Activated T-cell treated with anti-CD3 and anti-CD28 coated beads, Interleukin-2, amount 50 U/mL, for 24 hours (primary cell): ENCODE results near the gene PSAPL1.

Experiments used
- DNase-seq: peaks from one replicate; pipeline ENCODE4 v3.0.0-alpha.2; 2020
- H3K27ac Mint-ChIP-seq: 2 replicates; pipeline ENCODE4 v1.8.0; 2020; ENCODE audit warnings: mild to moderate bottlenecking, mixed read lengths
- H3K27me3 Mint-ChIP-seq: 2 replicates; pipeline ENCODE4 v1.8.0; 2020; ENCODE audit warnings: mixed read lengths
- H3K36me3 Mint-ChIP-seq: 2 replicates; pipeline ENCODE4 v1.8.0; 2020; ENCODE audit warnings: low read depth, mixed read lengths
- H3K4me1 Mint-ChIP-seq: 2 replicates; pipeline ENCODE4 v1.8.0; 2020; ENCODE audit warnings: low read depth, mixed read lengths
- H3K4me3 Mint-ChIP-seq: 2 replicates; pipeline ENCODE4 v1.8.0; 2020; ENCODE audit warnings: mild to moderate bottlenecking, moderate library complexity, mixed read lengths
- H3K9me3 Mint-ChIP-seq: 2 replicates; pipeline ENCODE4 v1.8.0; 2020; ENCODE audit warnings: mixed read lengths

The PSAPL1 gene

DNA sequence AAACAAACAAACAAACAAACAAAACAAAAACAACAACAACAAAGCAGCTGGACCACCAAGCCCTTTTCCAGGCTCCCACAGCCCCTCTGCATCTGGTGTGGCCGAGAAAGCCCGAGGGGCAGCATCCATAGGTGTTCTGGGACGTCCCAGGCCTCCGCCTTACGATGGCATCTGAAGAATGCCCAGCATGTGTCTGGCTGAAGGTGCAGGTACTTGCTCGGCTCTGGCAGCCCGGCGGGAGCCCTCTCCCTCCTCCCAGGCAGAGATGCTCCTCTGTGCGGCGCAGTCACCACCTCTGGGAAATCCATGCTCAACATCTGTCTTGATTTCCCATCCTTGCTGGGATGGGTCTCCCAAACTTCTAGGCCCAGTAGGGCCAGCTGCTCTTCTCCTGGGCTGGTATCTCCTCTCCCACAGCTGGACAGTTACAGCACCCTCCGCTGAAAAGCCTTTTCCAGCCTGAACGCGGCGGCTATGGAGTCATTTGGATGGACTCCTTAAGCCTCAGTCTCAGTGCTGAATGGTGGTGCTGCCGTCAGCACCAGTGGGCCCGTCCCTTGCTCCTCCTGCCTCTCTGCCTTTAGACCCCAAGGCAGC, 4.3 kb downstream of the PSAPL1 start:
- no peak for DNase-seq
- H3K4me1 Mint-ChIP-seq: no peaks in the 10 kb centered on the region
- no peaks in the 10 kb centered on the region for H3K9me3 Mint-ChIP-seq
- H3K36me3 Mint-ChIP-seq: no peaks in the 10 kb centered on the region
- H3K4me3 Mint-ChIP-seq: no peak overlapping the region
- no peak overlapping the region for H3K27ac Mint-ChIP-seq
- H3K27me3 Mint-ChIP-seq: peaks cover 2% of the 10 kb centered on the region

DNA sequence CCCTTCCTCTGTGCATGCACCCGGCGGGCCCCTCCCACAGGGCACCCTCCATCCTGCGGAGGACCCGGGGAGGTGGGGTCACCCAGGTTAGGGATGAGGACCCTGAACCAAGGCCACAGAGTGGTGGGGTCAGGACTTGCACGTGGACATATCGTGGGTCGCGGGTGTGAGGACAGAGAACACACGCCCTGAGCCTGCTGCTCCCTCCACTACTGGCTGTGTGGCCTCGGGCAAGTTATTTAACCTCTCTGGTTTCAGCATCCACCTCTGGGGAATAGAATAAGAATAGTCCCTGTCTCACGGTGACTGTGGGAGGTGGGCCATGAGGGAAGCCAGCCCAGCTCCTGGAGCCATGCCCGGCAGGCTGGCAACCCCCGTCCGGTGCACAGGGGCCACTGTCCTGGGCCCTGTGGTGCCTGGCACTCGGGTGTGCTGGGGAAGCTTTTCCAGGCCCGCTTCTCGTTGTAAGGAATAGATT, 5.1 kb downstream of the PSAPL1 start:
- H3K4me3 Mint-ChIP-seq: no peak overlapping the region
- H3K27me3 Mint-ChIP-seq: peaks cover 2% of the 10 kb centered on the region
- H3K9me3 Mint-ChIP-seq: no peaks in the 10 kb centered on the region
- no peak for DNase-seq
- H3K36me3 Mint-ChIP-seq: no peaks in the 10 kb centered on the region
- no peak overlapping the region for H3K27ac Mint-ChIP-seq
- no peaks in the 10 kb centered on the region for H3K4me1 Mint-ChIP-seq

DNA sequence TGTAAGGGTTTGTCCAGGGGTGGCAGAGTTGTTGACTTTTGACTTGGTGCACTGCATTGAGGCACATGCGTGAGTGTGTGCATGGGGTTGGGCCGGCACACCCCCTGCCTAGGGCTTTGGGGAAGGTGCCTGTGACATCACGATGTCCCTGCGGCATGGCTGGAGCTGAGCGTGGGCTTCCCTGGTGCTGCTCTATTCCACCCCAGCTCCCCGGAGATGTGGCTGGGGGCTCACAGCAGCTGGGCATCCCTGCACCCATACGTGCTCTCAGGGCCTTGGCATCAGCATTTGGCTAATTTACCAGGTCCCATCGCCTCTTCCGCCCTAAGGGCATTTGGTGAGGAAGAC, 5.7 kb downstream of the PSAPL1 start:
- no peak for DNase-seq
- no peaks in the 10 kb centered on the region for H3K36me3 Mint-ChIP-seq
- no peaks in the 10 kb centered on the region for H3K4me1 Mint-ChIP-seq
- H3K27ac Mint-ChIP-seq: no peak overlapping the region
- peaks cover 2% of the 10 kb centered on the region for H3K27me3 Mint-ChIP-seq
- no peaks in the 10 kb centered on the region for H3K9me3 Mint-ChIP-seq
- H3K4me3 Mint-ChIP-seq: no peak overlapping the region

DNA sequence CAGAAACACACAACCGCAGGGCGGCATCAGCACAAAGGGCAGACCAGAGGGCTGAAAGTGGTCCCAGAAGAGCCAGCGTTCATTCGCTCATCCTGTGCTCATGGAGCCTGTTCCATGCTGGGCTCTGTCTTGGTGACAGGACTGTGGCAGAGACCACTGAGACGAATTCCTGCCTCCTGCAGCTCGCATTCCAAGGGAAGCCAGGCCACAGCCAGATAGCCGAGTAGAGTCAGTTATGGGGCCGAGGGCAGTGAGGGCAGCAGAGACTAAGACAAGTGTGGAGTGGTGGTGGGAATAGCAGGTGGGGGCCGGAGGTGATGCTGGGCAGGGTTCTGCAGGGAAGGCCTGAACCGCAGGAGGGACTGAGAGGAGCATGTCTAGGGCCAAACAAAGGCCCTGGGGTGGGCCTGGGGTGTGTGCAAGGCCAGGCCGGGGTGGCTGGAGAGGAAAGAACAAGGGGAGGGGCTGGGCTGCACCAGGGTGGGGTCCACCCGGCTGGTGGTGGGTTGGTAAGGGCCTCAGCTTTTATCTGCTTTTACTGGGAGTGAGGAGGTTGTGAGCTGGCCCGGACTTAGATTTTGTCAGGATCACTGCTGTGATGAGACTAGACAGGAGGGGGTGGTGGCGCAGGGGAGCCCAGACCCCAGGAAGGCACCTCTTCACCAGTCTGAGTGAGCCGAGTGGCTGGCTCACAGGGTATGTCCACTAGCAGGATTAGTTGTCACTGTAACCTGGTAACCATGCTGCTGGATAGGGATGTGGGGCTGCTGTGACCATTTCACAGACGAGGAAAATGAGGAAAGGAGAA, 6.3 kb downstream of the PSAPL1 start:
- peaks cover 2% of the 10 kb centered on the region for H3K27me3 Mint-ChIP-seq
- H3K36me3 Mint-ChIP-seq: no peaks in the 10 kb centered on the region
- H3K27ac Mint-ChIP-seq: no peak overlapping the region
- no peaks in the 10 kb centered on the region for H3K4me1 Mint-ChIP-seq
- H3K4me3 Mint-ChIP-seq: no peak overlapping the region
- DNase-seq: peak; percentile 8
- no peaks in the 10 kb centered on the region for H3K9me3 Mint-ChIP-seq

DNA sequence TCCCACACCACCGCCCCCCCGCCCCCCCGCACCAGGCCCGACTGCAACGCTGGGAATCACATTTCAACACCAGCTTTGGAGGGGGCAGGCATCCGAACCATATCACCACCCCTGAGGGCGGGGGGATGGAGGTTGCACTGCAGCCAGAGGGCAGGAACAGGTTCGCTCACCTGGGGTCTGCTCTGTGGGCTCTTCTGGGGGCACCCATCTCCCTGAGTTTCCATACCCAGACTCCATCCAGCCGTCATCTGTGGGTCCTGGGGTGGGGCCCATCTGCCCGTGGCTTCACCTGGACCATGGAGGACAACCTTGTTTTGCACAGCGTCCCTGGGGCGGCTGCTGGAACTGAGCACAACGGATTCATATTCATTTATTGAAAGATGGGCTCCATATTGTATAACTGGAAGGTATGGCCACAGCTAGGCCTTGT, 6.9 kb downstream of the PSAPL1 start:
- H3K36me3 Mint-ChIP-seq: no peaks in the 10 kb centered on the region
- no peak for DNase-seq
- no peaks in the 10 kb centered on the region for H3K9me3 Mint-ChIP-seq
- H3K4me1 Mint-ChIP-seq: no peaks in the 10 kb centered on the region
- no peak overlapping the region for H3K27ac Mint-ChIP-seq
- H3K27me3 Mint-ChIP-seq: peaks cover 2% of the 10 kb centered on the region
- H3K4me3 Mint-ChIP-seq: no peak overlapping the region

DNA sequence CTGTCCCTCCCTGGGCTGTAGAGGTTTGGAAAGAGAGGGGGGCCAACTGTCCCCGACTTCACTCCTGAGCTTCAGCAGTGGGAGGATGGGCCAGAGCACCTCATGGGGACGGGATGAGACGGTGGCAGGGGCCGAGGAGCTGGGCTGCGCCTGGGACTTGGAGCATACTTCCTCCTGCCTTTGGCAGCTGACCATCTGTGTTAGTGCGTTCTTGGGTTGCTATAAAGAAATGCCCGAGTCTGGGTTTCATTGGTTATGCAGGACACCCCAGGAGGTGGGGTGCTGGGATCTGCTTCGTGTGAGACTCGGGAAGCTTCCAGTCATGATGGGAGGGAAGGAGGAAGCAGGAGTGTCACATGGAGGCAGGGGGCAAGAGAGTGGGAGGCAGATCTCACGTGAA, 7.4 kb downstream of the PSAPL1 start:
- Mint-ChIP-seq H3K4me1 (no peaks in the 10 kb centered on the region), H3K9me3 (no peaks in the 10 kb centered on the region), H3K36me3 (no peaks in the 10 kb centered on the region), H3K27ac (no peak overlapping the region), H3K27me3 (peaks cover 2% of the 10 kb centered on the region), H3K4me3 (no peak overlapping the region)
- peak; percentile 18 for DNase-seq

DNA sequence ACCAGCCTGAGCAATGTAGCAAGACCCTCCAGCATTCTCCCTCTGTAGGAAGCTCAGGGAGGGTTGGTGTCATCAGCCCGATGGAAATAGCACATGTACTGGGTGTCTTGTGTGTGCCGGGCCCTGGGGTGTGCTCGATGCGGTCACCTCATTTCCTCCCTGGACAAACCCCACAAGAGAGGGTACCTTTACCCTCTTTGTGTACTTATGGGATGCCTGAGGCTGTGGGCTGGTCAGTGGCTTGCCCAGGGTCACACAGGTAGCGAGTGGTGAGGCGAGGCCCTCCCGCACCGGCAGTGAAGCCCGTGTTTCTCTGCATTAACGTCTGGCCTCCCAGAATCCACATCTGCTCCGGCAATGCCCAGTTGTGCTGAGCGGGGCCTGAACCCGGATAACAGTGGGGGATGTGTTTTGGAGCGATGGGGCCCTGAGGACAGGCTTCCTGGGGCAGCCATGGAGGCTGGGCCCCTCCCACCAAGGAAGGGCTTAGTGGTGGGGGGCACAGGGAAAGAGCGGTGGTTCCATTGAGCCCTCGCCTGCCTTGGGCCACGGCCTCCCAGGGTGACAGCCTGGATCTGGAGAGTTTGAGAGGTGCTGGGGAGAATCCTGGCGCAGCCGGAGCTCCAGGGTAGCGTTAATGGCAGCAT, 8.1 kb downstream of the PSAPL1 start:
- no peak overlapping the region for H3K27ac Mint-ChIP-seq
- H3K27me3 Mint-ChIP-seq: peaks cover 2% of the 10 kb centered on the region
- no peaks in the 10 kb centered on the region for H3K36me3 Mint-ChIP-seq
- DNase-seq: peak; percentile 5
- no peaks in the 10 kb centered on the region for H3K9me3 Mint-ChIP-seq
- no peaks in the 10 kb centered on the region for H3K4me1 Mint-ChIP-seq
- H3K4me3 Mint-ChIP-seq: no peak overlapping the region

DNA sequence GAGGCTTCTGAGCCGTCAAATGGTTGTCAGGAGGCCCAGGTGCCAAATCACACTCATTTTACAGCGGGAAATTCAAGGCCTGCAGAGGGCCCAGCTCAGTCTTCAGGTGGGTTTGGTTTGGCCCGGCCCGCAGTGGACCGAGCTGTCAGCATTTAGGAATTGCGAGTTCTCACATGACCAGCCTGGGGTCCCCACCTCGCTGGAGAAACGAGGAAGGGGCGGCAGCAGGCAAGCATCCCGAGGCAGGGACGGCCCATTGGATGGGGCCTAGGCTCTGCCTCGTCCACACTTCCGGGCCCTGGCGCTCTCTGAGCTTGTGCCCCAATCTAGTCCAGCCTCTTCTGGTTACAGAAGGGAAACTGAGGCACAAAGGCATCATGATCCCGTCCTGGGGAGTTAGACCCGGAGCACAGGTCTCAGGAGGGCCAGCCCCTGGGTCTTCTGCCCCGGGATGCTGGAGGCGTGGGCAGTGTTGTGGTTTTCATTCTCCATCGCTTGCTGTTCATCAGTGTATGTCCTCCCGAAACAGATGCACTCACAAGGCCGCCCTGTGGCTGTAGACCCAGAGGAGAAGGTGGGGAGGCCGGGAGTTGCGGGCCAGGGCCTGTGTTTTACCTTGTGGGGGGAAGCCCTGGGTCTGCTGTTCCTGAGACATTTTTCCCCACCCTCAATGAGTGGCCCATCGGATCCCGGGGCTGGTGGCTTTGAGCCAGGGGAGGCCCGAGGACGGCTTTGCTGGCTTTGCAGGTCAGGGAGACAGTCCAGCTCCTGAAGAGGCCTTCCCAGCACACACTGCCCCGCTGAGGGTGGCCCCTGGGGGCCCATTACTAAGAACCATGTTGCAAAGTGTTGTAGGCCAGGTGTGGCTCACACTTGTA, 8.9 kb downstream of the PSAPL1 start:
- H3K4me3 Mint-ChIP-seq: no peak overlapping the region
- H3K27me3 Mint-ChIP-seq: peaks cover 2% of the 10 kb centered on the region
- H3K36me3 Mint-ChIP-seq: no peaks in the 10 kb centered on the region
- no peak overlapping the region for H3K27ac Mint-ChIP-seq
- DNase-seq: peak; percentile 12
- no peaks in the 10 kb centered on the region for H3K4me1 Mint-ChIP-seq
- H3K9me3 Mint-ChIP-seq: no peaks in the 10 kb centered on the region

DNA sequence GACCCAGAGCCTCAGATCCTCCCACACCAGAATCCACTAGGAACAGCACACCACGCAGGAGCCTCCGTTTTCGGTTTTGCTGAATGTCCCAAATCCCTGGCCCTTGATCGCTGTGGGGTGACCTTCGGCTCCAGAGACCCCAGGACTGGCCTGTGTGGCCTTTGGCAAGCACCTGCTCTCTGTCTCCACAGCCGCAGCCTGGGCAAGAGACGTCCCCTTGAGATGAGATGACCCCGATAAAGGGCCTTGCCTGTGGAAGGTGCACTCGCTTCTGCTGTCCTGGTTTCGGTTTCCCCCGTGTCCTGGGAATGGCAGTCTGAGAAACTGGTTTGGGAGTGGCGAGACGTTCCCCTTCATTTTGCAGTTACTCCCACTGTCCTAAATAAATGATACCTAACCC, 9.6 kb downstream of the PSAPL1 start:
- peak; percentile 16 for DNase-seq
- Mint-ChIP-seq H3K36me3 (no peaks in the 10 kb centered on the region), H3K27ac (no peak overlapping the region), H3K9me3 (no peaks in the 10 kb centered on the region), H3K4me1 (no peaks in the 10 kb centered on the region), H3K27me3 (peaks cover 2% of the 10 kb centered on the region), H3K4me3 (no peak overlapping the region)

DNA sequence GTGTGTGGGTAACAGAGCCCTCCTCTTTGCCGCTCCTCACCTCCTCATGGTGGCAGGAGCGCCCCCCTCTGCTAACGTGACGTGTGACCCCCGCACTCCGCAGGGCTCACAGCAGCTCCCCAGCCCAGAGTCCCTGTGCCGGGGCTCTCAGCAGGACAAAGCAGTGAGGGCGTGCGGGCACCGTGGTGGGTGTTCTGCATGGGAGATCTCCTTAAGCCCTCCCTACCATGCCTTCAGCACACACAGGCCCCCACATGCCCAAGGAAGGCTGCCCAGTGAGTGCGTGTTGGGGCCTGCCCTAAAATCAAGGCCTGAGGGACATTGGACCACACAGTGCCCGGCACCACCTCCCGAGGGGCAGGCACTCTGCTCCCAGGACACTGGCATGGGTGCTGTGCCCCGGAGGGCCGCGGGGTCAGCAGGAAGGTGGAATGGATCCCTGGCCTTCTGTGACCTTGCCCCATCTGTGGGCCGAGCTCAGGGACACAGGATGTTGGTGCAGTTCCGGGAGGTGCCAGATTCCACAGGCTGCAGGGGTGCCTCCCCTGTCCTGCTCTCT, 10.1 kb downstream of the PSAPL1 start:
- no peaks in the 10 kb centered on the region for H3K36me3 Mint-ChIP-seq
- DNase-seq: peak; percentile 6
- H3K27ac Mint-ChIP-seq: no peak overlapping the region
- no peaks in the 10 kb centered on the region for H3K4me1 Mint-ChIP-seq
- H3K27me3 Mint-ChIP-seq: peaks cover 2% of the 10 kb centered on the region
- H3K9me3 Mint-ChIP-seq: no peaks in the 10 kb centered on the region
- no peak overlapping the region for H3K4me3 Mint-ChIP-seq

DNA sequence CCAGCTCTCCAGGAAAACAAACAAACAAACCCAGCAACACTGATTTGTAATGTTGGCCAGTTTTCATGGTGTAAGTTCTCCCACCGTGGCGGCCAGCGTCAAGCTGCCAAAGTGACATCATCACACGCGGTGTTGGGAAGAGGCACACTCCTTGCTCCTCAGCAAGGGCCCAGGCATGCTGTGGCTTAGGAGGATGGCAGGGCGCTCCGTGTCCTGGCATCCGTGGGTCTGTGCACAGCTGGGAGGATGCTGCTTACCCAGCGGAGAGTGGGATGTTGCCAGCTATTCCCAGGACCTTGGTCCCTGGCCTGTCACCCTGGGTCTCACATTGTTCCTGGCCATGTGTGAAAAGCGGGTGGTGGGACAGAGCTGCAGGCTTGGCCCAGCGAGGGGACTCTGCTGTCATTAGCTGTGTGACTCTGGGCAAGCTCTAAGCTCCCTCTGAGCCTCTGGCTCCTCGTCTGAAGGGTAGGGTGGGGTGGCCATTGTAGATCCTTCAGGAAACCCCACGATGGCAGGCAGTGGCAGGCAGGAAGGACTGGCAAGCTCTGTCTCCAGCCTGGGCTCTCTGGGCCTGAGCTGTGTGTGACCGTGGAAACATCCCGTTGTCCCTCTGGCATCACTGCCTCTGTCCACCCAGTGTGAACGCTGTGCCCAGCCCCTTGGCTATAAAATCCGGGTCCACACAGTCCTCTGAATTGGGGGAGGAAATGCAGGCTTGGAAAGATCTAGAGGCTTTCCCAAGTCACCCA, 10.8 kb downstream of the PSAPL1 start:
- peak; percentile 18 for DNase-seq
- Mint-ChIP-seq H3K27me3 (peaks cover 2% of the 10 kb centered on the region), H3K4me3 (no peak overlapping the region), H3K9me3 (no peaks in the 10 kb centered on the region), H3K4me1 (no peaks in the 10 kb centered on the region), H3K27ac (no peak overlapping the region), H3K36me3 (no peaks in the 10 kb centered on the region)

DNA sequence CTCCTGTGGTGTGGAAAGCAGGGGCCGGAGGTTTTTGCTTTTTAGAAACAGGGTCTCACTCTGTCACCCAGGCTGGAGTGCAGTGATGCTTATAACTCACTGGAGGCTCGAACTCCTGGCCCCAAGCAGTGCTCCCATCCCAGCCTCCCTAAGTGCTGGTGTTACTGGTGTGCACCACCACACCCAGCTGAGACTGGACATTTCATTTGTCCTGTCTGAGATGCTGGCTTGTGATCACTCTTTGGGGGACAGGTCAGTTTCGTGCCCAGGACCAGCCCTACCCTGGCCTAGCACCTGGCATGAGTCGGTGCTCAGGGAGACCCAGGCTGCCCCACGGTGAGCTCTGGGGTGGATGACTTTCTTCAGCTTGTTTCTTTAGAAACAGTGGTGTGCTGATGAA, 11.3 kb downstream of the PSAPL1 start:
- Mint-ChIP-seq H3K4me3 (no peak overlapping the region), H3K9me3 (peaks cover 4% of the 10 kb centered on the region), H3K27me3 (peaks cover 5% of the 10 kb centered on the region), H3K36me3 (no peaks in the 10 kb centered on the region), H3K27ac (no peak overlapping the region), H3K4me1 (no peaks in the 10 kb centered on the region)
- DNase-seq: peak; percentile 12

DNA sequence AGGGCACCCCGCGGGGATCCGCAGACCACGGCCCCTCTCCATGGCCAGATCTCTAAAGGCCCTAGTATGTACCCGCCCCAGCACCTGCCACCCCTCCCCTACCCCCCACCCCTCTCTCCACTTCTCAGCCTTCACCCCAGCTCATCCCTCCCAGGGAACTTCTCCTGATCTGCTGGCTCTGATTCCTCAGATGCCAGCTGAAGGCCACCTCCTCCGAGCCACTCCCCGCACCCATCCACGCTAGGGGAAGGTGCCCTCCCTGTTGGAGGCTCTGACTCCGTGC, 11.9 kb downstream of the PSAPL1 start:
- no peaks in the 10 kb centered on the region for H3K36me3 Mint-ChIP-seq
- H3K9me3 Mint-ChIP-seq: peaks cover 4% of the 10 kb centered on the region

More for the DNA sequence above, 11.9 kb downstream of the PSAPL1 start:
- Mint-ChIP-seq H3K27ac (no peak overlapping the region), H3K4me1 (no peaks in the 10 kb centered on the region), H3K4me3 (no peak overlapping the region), H3K27me3 (peaks cover 5% of the 10 kb centered on the region)
- DNase-seq: no peak
